Prostate gland (tissue), 2 donors: ENCODE measurements around the gene CPED1.

Experiments used
- CTCF ChIP-seq, 4 experiments: fragments of 200-600 bp in 2 of 4; fragments of 450-650 bp in 2 of 4; sonication (generic) in 2 of 4; IDR thresholded peaks; 1 replicate in 3 of 4; 2 replicates in 1 of 4; pipeline ENCODE4 v1.5.1; 2016 to 2019; ENCODE audit warnings: antibody characterized with exemption in 4 of 4, mild to moderate bottlenecking in 2 of 4, moderate library complexity in 2 of 4
- POLR2A ChIP-seq: fragments of 450-650 bp; IDR thresholded peaks from one replicate; pipeline ENCODE4 v1.6.1; 2016; ENCODE audit warnings: antibody characterized with exemption, mild to moderate bottlenecking

GRCh38 chr7:120994512-120995410, 6.2 kb downstream of the CPED1 start:
- TF ChIP-seq CTCF (IDR thresholded peaks at IDR 0.05) (no peak), POLR2A (no peak)
